ENCODE results near the gene FFAR3.

FFAR3 gene

DNA sequence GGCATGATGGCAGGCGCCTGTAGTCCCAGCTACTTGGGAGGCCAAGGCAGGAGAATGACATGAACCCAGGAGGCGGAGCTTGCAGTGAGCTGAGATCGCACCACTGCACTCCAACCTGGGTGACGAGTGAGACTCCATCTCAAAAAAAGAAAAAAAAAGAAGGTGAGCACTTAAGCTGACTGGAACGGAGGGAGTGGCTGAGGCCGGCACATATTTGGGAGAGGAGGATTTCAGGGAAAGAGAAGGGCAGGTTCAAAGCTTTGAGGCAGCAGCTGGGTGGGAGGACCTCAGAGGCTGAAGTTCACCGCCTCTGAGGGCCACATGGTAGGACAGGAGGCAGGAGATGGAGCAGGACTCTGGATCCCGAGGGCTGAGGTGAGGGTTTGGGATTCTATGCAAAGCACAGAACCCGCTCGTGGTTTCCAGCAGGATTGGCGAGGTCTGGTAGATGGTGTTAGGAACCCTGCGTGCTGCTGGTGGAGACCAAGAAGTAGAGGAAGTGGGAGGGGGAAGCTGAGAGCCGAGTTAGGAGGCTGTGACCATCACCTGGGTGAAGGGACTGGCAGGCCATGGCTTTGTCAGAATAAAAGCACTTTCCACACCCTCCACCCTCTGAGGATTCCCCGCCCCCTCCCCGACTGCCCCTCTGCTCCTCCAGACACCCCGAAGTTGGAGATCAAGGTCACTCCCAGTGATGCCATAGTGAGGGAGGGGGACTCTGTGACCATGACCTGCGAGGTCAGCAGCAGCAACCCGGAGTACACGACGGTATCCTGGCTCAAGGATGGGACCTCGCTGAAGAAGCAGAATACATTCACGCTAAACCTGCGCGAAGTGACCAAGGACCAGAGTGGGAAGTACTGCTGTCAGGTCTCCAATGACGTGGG is 20.9 kb upstream of the FFAR3 start:
- Histone ChIP-seq H3K36me3 (replicated peaks) (no peaks in the 10 kb centered on the region), H3K4me1 (no peaks in the 10 kb centered on the region), H3K4me3 (no peak overlapping the region), H3K9me3 (no peaks in the 10 kb centered on the region), H3K27me3 (ENCODE audit: low read depth) (peaks cover 3% of the 10 kb centered on the region)
- in situ Hi-C loops (cut with MboI; ENCODE audit: low sequenced_read_pairs): no loop called here
- no peak for DNase-seq (ENCODE audit: low spot score in 2 of 2)

DNA sequence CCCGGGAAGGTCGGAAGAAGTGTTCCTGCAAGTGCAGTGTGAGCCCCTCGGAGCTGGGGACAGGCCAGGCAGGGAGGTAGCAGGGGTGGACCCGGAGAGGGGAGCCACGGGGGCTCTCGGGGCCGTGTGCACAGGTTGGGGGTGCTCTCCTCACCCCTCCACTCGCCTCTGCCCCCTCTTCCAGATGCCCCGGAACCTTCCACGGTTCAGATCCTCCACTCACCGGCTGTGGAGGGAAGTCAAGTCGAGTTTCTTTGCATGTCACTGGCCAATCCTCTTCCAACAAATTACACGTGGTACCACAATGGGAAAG is 20.3 kb upstream of the FFAR3 start:
- in situ Hi-C loops (cut with MboI; ENCODE audit: low sequenced_read_pairs): no loop called here
- Histone ChIP-seq H3K4me1 (no peaks in the 10 kb centered on the region), H3K27me3 (ENCODE audit: low read depth) (peaks cover 3% of the 10 kb centered on the region), H3K36me3 (replicated peaks) (no peaks in the 10 kb centered on the region), H3K4me3 (no peak overlapping the region), H3K9me3 (no peaks in the 10 kb centered on the region)
- DNase-seq (ENCODE audit: low spot score in 2 of 2): no peak

DNA sequence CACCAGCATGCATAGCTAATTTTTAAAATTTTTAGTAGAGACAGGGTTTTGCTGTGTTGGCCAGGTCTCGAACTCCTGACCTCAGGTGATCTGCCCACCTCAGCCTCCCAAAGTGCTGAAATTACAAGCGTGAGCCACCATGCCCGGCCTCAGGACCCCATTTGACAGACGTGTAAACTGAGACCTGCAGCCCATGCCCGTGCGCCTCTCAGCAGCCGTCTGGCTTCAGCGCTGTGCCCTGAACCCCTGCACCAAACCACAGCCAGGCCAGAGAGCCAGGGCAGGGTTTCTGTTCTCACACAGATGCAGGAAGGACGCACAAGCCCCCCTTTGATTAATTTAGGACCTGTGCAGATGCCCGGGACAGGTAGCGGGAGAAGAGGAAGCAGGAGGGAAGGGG is 17.8 kb upstream of the FFAR3 start:
- Histone ChIP-seq H3K4me3 (no peak overlapping the region), H3K27me3 (ENCODE audit: low read depth) (peaks cover 9% of the 10 kb centered on the region), H3K9me3 (no peaks in the 10 kb centered on the region), H3K4me1 (no peaks in the 10 kb centered on the region), H3K36me3 (replicated peaks) (no peaks in the 10 kb centered on the region)
- in situ Hi-C loops (cut with MboI; ENCODE audit: low sequenced_read_pairs): no loop called here
- no peak for DNase-seq (ENCODE audit: low spot score in 2 of 2)

DNA sequence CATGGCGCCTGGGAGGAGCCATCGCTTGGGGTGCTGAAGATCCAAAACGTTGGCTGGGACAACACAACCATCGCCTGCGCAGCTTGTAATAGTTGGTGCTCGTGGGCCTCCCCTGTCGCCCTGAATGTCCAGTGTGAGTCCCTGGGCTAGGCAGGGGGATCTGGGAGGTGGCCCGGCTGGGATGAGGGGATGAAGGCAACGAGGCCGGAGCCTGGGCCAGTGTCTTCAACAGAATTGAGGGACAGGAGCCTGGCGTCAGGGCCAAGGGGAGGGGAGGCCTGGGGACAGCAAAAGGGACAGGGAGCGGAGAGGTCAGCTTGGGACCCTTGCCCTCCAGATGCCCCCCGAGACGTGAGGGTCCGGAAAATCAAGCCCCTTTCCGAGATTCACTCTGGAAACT is 17.3 kb upstream of the FFAR3 start:
- Histone ChIP-seq H3K27me3 (ENCODE audit: low read depth) (peaks cover 14% of the 10 kb centered on the region), H3K9me3 (no peaks in the 10 kb centered on the region), H3K36me3 (replicated peaks) (no peaks in the 10 kb centered on the region), H3K4me3 (no peak overlapping the region), H3K4me1 (no peaks in the 10 kb centered on the region)
- in situ Hi-C loops (cut with MboI; ENCODE audit: low sequenced_read_pairs): no loop called here
- DNase-seq (ENCODE audit: low spot score in 2 of 2): no peak

DNA sequence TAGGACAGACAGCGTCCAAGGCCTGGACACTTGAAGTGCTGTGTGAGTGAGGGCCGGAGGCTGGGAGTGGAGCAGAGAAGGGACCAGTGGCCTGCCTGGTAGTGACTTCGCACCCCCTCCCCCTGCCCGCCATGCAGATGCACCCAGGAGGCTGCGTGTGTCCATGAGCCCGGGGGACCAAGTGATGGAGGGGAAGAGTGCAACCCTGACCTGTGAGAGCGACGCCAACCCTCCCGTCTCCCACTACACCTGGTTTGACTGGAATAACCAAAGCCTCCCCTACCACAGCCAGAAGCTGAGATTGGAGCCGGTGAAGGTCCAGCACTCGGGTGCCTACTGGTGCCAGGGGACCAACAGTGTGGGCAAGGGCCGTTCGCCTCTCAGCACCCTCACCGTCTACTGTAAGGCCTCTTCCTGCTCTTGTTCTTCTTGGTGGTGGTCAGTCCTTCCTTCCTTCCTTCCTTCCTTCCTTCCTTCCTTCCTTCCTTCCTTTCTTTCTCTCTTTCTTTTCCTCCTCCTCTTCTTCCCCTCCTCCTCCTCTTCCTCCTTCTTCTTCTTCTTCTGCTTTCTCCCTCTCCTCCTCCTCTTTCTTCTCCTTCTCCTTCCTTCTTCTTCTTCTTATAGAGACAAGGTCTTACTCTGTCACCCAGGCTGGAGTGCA is 16.6 kb upstream of the FFAR3 start:
- no peaks in the 10 kb centered on the region for H3K4me1 ChIP-seq
- no peak overlapping the region for H3K4me3 ChIP-seq
- H3K27me3 ChIP-seq (ENCODE audit: low read depth): peaks cover 21% of the 10 kb centered on the region
- H3K36me3 ChIP-seq (replicated peaks): no peaks in the 10 kb centered on the region
- H3K9me3 ChIP-seq: no peaks in the 10 kb centered on the region
- in situ Hi-C loops (cut with MboI; ENCODE audit: low sequenced_read_pairs): no loop called here
- DNase-seq (ENCODE audit: low spot score in 2 of 2): no peak

DNA sequence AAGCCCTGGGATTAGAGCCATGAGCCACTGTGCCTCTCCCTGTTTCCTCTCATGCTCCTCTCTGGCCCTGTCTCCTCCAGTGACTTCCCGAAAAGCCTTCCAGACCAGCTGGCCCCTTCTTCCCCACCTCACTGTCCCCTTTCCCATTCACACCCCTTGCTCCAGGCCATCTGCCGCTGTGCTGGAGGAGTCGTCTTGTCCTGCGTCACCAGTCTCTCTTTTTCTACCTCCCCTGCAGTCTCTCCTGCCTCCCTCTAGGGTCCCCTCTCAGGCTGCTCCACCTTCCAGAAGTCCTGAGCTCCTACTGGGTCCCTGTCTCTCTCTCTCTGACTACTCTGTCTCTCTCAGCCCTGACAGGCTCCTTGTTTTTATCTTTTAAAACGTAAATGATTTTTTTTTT is 15.8 kb upstream of the FFAR3 start:
- H3K4me3 ChIP-seq: no peak overlapping the region
- no peaks in the 10 kb centered on the region for H3K36me3 ChIP-seq (replicated peaks)
- in situ Hi-C loops (cut with MboI; ENCODE audit: low sequenced_read_pairs): no loop called here
- H3K4me1 ChIP-seq: no peaks in the 10 kb centered on the region
- peaks cover 28% of the 10 kb centered on the region for H3K27me3 ChIP-seq (ENCODE audit: low read depth)
- no peaks in the 10 kb centered on the region for H3K9me3 ChIP-seq
- no peak for DNase-seq (ENCODE audit: low spot score in 2 of 2)

DNA sequence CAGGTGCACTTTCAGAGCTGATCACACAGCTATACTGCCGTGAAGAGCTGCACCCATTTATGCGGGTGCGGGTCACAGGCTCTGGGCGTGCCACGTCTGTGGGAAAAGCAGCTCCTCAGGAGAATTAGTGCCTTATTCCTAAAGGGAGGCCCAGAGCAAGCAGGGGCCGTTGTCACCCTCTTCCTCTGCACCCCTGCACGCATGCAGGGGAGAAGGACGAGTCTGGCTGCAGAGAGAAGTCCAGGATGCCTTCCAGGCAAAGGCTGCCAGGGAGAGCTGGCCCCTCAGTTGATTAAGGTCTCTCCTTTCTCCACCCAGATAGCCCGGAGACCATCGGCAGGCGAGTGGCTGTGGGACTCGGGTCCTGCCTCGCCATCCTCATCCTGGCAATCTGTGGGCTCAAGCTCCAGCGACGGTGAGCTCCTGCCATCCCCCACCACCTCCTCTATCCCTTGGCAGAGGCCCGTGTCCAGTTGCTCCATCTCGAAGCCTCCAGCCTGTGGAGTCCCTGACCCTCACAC is 13.7 kb upstream of the FFAR3 start:
- H3K27me3 ChIP-seq (ENCODE audit: low read depth): peaks cover 33% of the 10 kb centered on the region
- DNase-seq (ENCODE audit: low spot score in 2 of 2): no peak
- no peaks in the 10 kb centered on the region for H3K4me1 ChIP-seq
- no peaks in the 10 kb centered on the region for H3K9me3 ChIP-seq
- H3K36me3 ChIP-seq (replicated peaks): no peaks in the 10 kb centered on the region
- no peak overlapping the region for H3K4me3 ChIP-seq
- in situ Hi-C loops (cut with MboI; ENCODE audit: low sequenced_read_pairs): no loop called here

DNA sequence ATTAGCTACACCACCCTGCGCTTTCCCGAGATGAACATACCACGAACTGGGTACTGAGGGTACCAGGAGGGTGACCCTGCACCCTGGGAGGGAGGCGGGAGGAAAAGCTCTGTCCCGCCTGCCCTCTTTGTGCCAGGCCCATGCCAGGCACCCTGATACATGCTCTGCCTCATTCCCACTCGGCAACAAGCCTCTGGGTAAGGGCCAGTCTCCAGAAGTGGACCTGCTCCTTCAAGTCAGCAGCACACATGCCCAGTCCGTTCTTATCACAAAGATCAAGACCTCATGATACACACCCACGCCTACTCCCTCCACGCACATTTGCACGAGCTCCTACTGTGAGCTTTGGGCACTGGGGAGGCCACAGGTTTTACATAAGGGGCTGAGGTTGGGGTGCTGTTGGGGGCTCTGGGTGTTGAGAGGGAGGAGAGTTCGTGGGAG is 12.6 kb upstream of the FFAR3 start:
- peaks cover 33% of the 10 kb centered on the region for H3K27me3 ChIP-seq (ENCODE audit: low read depth)
- DNase-seq (ENCODE audit: low spot score in 2 of 2): no peak
- H3K9me3 ChIP-seq: no peaks in the 10 kb centered on the region
- in situ Hi-C loops (cut with MboI; ENCODE audit: low sequenced_read_pairs): no loop called here
- H3K36me3 ChIP-seq (replicated peaks): no peaks in the 10 kb centered on the region
- H3K4me3 ChIP-seq: no peak overlapping the region
- no peaks in the 10 kb centered on the region for H3K4me1 ChIP-seq

DNA sequence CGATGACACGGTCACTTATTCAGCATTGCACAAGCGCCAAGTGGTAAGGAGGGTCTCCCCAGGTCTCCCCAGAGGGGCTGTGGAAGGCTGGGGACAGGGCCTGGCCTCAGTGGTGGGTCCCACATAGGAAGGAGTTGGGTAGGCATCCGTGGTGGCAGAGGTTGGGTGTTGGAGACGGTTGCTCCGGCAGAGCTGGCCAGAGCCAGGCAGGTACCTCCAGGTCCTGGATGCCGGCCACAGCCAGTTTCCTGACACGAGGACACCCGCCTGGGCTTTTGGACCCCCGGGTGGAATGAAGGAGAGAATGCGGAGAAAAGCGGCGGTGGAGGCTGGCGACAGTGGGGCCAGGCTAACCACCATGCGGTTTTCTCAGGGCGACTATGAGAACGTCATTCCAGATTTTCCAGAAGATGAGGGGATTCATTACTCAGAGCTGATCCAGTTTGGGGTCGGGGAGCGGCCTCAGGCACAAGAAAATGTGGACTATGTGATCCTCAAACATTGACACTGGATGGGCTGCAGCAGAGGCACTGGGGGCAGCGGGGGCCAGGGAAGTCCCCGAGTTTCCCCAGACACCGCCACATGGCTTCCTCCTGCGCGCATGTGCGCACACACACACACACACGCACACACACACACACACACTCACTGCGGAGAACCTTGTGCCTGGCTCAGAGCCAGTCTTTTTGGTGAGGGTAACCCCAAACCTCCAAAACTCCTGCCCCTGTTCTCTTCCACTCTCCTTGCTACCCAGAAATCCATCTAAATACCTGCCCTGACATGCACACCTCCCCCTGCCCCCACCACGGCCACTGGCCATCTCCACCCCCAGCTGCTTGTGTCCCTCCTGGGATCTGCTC is 11.8 kb upstream of the FFAR3 start:
- no peak for DNase-seq (ENCODE audit: low spot score in 2 of 2)
- in situ Hi-C loops (cut with MboI; ENCODE audit: low sequenced_read_pairs): no loop called here
- H3K36me3 ChIP-seq (replicated peaks): no peaks in the 10 kb centered on the region
- H3K4me3 ChIP-seq: no peak overlapping the region
- no peaks in the 10 kb centered on the region for H3K9me3 ChIP-seq
- peaks cover 33% of the 10 kb centered on the region for H3K27me3 ChIP-seq (ENCODE audit: low read depth)
- no peaks in the 10 kb centered on the region for H3K4me1 ChIP-seq

DNA sequence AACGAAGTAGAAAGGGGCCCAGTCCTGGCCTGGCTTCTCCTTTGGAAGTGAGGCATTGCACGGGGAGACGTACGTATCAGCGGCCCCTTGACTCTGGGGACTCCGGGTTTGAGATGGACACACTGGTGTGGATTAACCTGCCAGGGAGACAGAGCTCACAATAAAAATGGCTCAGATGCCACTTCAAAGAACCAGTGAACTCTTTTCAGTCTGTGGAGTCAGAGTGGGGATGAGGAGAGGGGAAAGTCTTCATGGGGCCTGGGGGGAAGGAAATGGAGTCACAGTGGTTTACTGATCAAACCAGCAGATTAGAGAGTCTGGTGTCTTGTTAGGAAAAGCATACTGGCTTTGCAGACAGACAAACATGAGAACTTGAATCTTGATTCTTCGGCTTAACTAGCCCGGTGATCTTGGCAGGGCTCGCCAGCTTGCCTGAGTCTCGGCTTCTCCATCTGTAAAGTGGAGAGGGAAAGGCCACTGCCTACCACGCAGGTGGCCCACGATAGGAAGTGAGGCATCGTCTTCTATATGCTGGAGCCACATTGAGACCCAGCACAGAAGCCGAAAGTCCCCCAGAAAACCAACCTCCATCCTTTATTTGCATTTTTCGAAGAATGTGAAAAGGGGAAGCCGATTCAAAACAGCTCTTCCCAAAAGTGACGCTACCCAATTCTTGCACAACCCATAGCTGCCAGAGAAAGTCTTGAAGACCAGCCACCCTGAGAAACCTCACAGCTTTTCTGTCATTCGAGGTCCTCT is 10.9 kb upstream of the FFAR3 start, which contains the start of gene FFAR1:
TSS of gene FFAR1 (plus strand) at position 732 of the 759 bp plus-strand sequence. CDS start 3,650 bp downstream, outside the sequence.
- Histone ChIP-seq H3K4me1 (no peaks in the 10 kb centered on the region), H3K36me3 (replicated peaks) (no peaks in the 10 kb centered on the region), H3K9me3 (no peaks in the 10 kb centered on the region), H3K4me3 (no peak within 1 kb of the TSS), H3K27me3 (ENCODE audit: low read depth) (peaks cover 29% of the 10 kb centered on the region)
- in situ Hi-C loops (cut with MboI; ENCODE audit: low sequenced_read_pairs): no loop called here
- no peak for DNase-seq (ENCODE audit: low spot score in 2 of 2)

DNA sequence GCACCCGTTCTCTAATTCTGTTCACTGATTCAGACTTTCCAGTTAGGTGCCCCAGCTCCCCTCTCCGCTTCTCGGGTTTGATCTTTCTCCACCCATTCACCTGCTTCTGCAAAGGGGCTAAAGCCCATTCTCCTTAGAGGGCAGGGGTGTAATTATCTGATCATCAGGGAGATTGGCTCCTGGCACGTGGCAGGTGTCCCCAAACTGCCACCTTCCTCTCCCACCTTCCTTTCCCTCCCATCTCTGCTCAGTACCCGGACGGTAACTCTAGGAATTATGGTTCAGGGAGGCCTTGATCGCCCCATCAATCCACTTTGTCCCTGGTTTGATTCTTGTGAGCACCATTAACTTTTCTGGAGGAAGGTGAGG is 10.3 kb upstream of the FFAR3 start:
- H3K4me3 ChIP-seq: no peak overlapping the region
- no peaks in the 10 kb centered on the region for H3K36me3 ChIP-seq (replicated peaks)
- DNase-seq (ENCODE audit: low spot score in 2 of 2): no peak
- in situ Hi-C loops (cut with MboI; ENCODE audit: low sequenced_read_pairs): no loop called here
- peaks cover 29% of the 10 kb centered on the region for H3K27me3 ChIP-seq (ENCODE audit: low read depth)
- H3K9me3 ChIP-seq: no peaks in the 10 kb centered on the region
- no peaks in the 10 kb centered on the region for H3K4me1 ChIP-seq

DNA sequence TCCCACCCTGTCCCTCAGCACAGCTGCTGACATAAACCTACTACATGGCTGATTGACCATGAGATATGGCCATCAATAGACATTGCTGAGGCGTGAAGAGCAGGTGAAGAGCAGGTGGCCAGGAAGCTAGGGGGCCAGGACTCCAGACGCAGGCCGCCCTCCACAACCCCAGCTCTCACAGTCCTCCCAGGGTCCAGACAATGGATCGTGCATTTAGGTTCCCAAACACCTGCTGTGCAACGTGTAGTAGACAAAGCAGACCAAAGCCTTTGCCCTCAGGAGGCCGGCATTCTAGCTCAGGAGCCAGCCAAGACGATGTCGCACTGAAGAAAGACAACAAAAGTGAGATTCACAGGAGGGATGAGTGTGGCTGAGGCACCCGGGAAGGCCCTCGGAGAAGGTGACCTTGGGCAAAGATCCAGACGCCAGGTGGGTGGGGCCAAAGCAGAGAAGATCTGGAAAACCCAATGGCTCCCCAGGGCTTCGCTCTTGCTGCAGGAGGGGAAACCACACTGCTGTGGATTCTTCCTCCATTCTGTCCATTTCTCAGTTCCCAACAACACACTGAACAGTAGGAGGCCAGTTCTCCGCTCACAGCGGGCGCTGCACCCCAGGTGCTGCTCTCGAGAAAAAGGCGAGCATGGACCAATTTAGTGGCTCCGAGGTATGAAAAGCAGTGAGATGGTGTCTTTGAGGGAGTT is 9.2 kb upstream of the FFAR3 start:
- H3K4me1 ChIP-seq: no peaks in the 10 kb centered on the region
- in situ Hi-C loops (cut with MboI; ENCODE audit: low sequenced_read_pairs): no loop called here
- no peak for DNase-seq (ENCODE audit: low spot score in 2 of 2)

More for the DNA sequence above, 9.2 kb upstream of the FFAR3 start:
- Histone ChIP-seq H3K36me3 (replicated peaks) (no peaks in the 10 kb centered on the region), H3K4me3 (no peak overlapping the region), H3K9me3 (no peaks in the 10 kb centered on the region), H3K27me3 (ENCODE audit: low read depth) (peaks cover 34% of the 10 kb centered on the region)

Measured in HAP-1 (cell line).